HG03139 (cell line): ENCODE measurements around the gene SFXN3.
"Not testable (repeated sequence)": the region's sequence is repeated elsewhere in the genome, so short reads cannot be mapped to it uniquely, and the experiment has no call there.

Experiments
- ATAC-seq: cut with Tn5 transposase; IDR thresholded peaks from one replicate; pipeline ENCODE4 v1.9.1; 2021; ENCODE audit not compliant: unreplicated experiment

Gene SFXN3

GRCh38 chr10:101015582-101015973, 15.5 kb upstream of the SFXN3 start:
- ATAC-seq, result no peak

- no peak for ATAC-seq
Observed at GRCh38 chr10:101016814-101017213, 14.2 kb upstream of the SFXN3 start.

GRCh38 chr10:101018118-101018599, 12.9 kb upstream of the SFXN3 start:
- no peak for ATAC-seq

- no peak for ATAC-seq
Observed at GRCh38 chr10:101018600-101019439, 12.2 kb upstream of the SFXN3 start.

GRCh38 chr10:101019440-101019703, 11.7 kb upstream of the SFXN3 start:
- ATAC-seq, result no peak

GRCh38 chr10:101020427-101021075, 10.5 kb upstream of the SFXN3 start:
- no peak for ATAC-seq

GRCh38 chr10:101021239-101021638, 9.8 kb upstream of the SFXN3 start:
- no peak for ATAC-seq

GRCh38 chr10:101021692-101022251, 9.3 kb upstream of the SFXN3 start:
- no peak for ATAC-seq

- ATAC-seq, result no peak
Observed at GRCh38 chr10:101022967-101023705, 7.9 kb upstream of the SFXN3 start.

- no peak for ATAC-seq
Observed at GRCh38 chr10:101027106-101027720, 3.8 kb upstream of the SFXN3 start.

GRCh38 chr10:101028446-101029337, 2.3 kb upstream of the SFXN3 start:
- no peak for ATAC-seq

- no peak for ATAC-seq
Observed at GRCh38 chr10:101029520-101030295, 1.3 kb upstream of the SFXN3 start.

- no peak for ATAC-seq
Observed at GRCh38 chr10:101030496-101031127, 422 bp upstream of the SFXN3 start.

GRCh38 chr10:101031796-101032636, 982 bp downstream of the SFXN3 start:
- ATAC-seq, result no peak

GRCh38 chr10:101032637-101033224, 1.7 kb downstream of the SFXN3 start:
- ATAC-seq, result no peak

- ATAC-seq, result no peak
Observed at GRCh38 chr10:101033276-101033675, 2.2 kb downstream of the SFXN3 start.

- ATAC-seq, result not testable (repeated sequence)
Observed at GRCh38 chr10:101034404-101034803, 3.4 kb downstream of the SFXN3 start.

GRCh38 chr10:101035314-101035713, 4.3 kb downstream of the SFXN3 start:
- ATAC-seq, result no peak
